ENCODE data around the gene NFIX. TPM values are rescaled to one million over a fixed set of nuclear protein-coding genes. Genes with fewer than 3 reads are reported as not detected.

Gene NFIX
- total RNA-seq, 4 donors from 2014 or later = 126 to 223 (median 176) TPM

GRCh38 chr19:12990431-12990830 is 4.8 kb upstream of the NFIX start:
- no peaks in the 10 kb centered on the region for H3K36me3 ChIP-seq
- no peak for DNase-seq (ENCODE audit: low spot score in 2 of 2)
- no peaks in the 10 kb centered on the region for H3K9me3 ChIP-seq
- 66% methylated on average over 22 of the region's 22 CpGs for WGBS
- H3K4me1 ChIP-seq = peaks cover 18% of the 10 kb centered on the region
- no peaks in the 10 kb centered on the region for H3K27me3 ChIP-seq
- H3K4me3 ChIP-seq = no peak overlapping the region
- TF ChIP-seq POLR2A (IDR thresholded peaks at IDR 0.05) = no peak
- no peak for TF ChIP-seq POLR2AphosphoS5 (IDR thresholded peaks at IDR 0.05)
- TF ChIP-seq CTCF (IDR thresholded peaks at IDR 0.05) = no peak
- no peak for TF ChIP-seq EP300 (IDR thresholded peaks at IDR 0.05)
- H3K27ac ChIP-seq = no peak overlapping the region

GRCh38 chr19:12990853-12991252 is 4.4 kb upstream of the NFIX start:
- Histone ChIP-seq H3K9me3 (no peaks in the 10 kb centered on the region), H3K4me3 (no peak overlapping the region), H3K36me3 (no peaks in the 10 kb centered on the region), H3K4me1 (peaks cover 14% of the 10 kb centered on the region), H3K27ac (no peak overlapping the region), H3K27me3 (no peaks in the 10 kb centered on the region)
- 76% methylated on average over 3 of the region's 3 CpGs for WGBS
- no peak for DNase-seq (ENCODE audit: low spot score in 2 of 2)
- TF ChIP-seq POLR2A (IDR thresholded peaks at IDR 0.05) (no peak), EP300 (IDR thresholded peaks at IDR 0.05) (no peak), CTCF (IDR thresholded peaks at IDR 0.05) (no peak), POLR2AphosphoS5 (IDR thresholded peaks at IDR 0.05) (no peak)

GRCh38 chr19:12991296-12991695 is 4.0 kb upstream of the NFIX start:
- Histone ChIP-seq H3K4me3 (no peak overlapping the region), H3K9me3 (no peaks in the 10 kb centered on the region), H3K27ac (no peak overlapping the region), H3K27me3 (no peaks in the 10 kb centered on the region), H3K36me3 (no peaks in the 10 kb centered on the region), H3K4me1 (peaks cover 12% of the 10 kb centered on the region)
- TF ChIP-seq POLR2AphosphoS5 (IDR thresholded peaks at IDR 0.05) (no peak), EP300 (IDR thresholded peaks at IDR 0.05) (no peak), POLR2A (IDR thresholded peaks at IDR 0.05) (no peak), CTCF (IDR thresholded peaks at IDR 0.05) (no peak)
- 91% methylated on average over 5 of the region's 5 CpGs for WGBS
- DNase-seq (ENCODE audit: low spot score in 2 of 2) = no peak

GRCh38 chr19:12992729-12993128 is 2.5 kb upstream of the NFIX start:
- TF ChIP-seq POLR2AphosphoS5 (IDR thresholded peaks at IDR 0.05) = no peak
- TF ChIP-seq CTCF (IDR thresholded peaks at IDR 0.05) = no peak
- no peak for TF ChIP-seq EP300 (IDR thresholded peaks at IDR 0.05)
- TF ChIP-seq POLR2A (IDR thresholded peaks at IDR 0.05) = no peak
- no peaks in the 10 kb centered on the region for H3K27me3 ChIP-seq
- DNase-seq (ENCODE audit: low spot score in 2 of 2) = no peak
- no peaks in the 10 kb centered on the region for H3K36me3 ChIP-seq
- peaks cover 25% of the 10 kb centered on the region for H3K4me1 ChIP-seq
- no peak overlapping the region for H3K27ac ChIP-seq
- H3K4me3 ChIP-seq = no peak overlapping the region
- no peaks in the 10 kb centered on the region for H3K9me3 ChIP-seq
- WGBS = 96% methylated on average over 11 of the region's 11 CpGs

- DNase-seq (ENCODE audit: low spot score in 2 of 2) = no peak
- 43% methylated on average over 1 of the region's 7 CpGs for WGBS
- Histone ChIP-seq H3K4me1 (peaks cover 33% of the 10 kb centered on the region), H3K4me3 (no peak overlapping the region), H3K9me3 (no peaks in the 10 kb centered on the region), H3K36me3 (no peaks in the 10 kb centered on the region), H3K27me3 (no peaks in the 10 kb centered on the region), H3K27ac (peak overlapping the region; percentile 39)
- TF ChIP-seq POLR2AphosphoS5 (IDR thresholded peaks at IDR 0.05) (no peak), POLR2A (IDR thresholded peaks at IDR 0.05) (no peak), EP300 (IDR thresholded peaks at IDR 0.05) (no peak), CTCF (IDR thresholded peaks at IDR 0.05) (no peak)
These were observed 1.7 kb upstream of the NFIX start for GRCh38 chr19:12993562-12993961.
